ENCODE results near the gene SLC29A1. TPM values are rescaled to one million over a fixed set of nuclear protein-coding genes. Genes with fewer than 3 reads are reported as not detected.

SLC29A1 gene
- 142 TPM for total RNA-seq (ENCODE audit: unreplicated experiment)
- long read RNA-seq, transcript SLC29A1-208 (13 exons, 2,326 nt), result minor isoform, 6 of 161 reads
- long read RNA-seq, transcript SLC29A1-209 (13 exons, 2,318 nt), result major isoform, 54 of 161 reads
- long read RNA-seq, transcript SLC29A1-206 (13 exons, 2,183 nt), result minor isoform, 25 of 161 reads
- long read RNA-seq, partial matches to known transcripts, result 11 of 161 reads
- long read RNA-seq, other reads (novel, unspliced or antisense), result 61 of 161 reads

- DNase-seq (ENCODE audit: low spot score), result peak; percentile 80
- H3K9me3 Mint-ChIP-seq (ENCODE audit: unreplicated experiment), result no peaks in the 10 kb centered on the region
- TF ChIP-seq CTCF (IDR thresholded peaks at IDR 0.05; ENCODE audit: unreplicated experiment), result peak; percentile 53
- peaks cover 2% of the 10 kb centered on the region for H3K27me3 Mint-ChIP-seq (ENCODE audit: unreplicated experiment)
- peak within 1 kb of the TSS; percentile 26 for H3K27ac Mint-ChIP-seq (ENCODE audit: unreplicated experiment)
- peaks cover 53% of the 10 kb centered on the region for H3K4me1 Mint-ChIP-seq (ENCODE audit: unreplicated experiment)
- H3K36me3 Mint-ChIP-seq (ENCODE audit: low read depth, unreplicated experiment), result peaks cover 8% of the 10 kb centered on the region
- peak within 1 kb of the TSS; percentile 89 for H3K4me3 Mint-ChIP-seq (ENCODE audit: unreplicated experiment)
Measured at GRCh38 chr6:44223319-44224028, at the start of gene SLC29A1. Gene SLC29A1, plus strand, starts transcription at chr6:44223595. Its CDS starts 3,719 bp downstream, at chr6:44227314.

- no peak for TF ChIP-seq CTCF (IDR thresholded peaks at IDR 0.05; ENCODE audit: unreplicated experiment)
- Mint-ChIP-seq H3K36me3 (ENCODE audit: low read depth, unreplicated experiment) (no peaks in the 10 kb centered on the region), H3K27ac (ENCODE audit: unreplicated experiment) (peak overlapping the region; percentile 67), H3K4me3 (ENCODE audit: unreplicated experiment) (peak overlapping the region; percentile 56), H3K27me3 (ENCODE audit: unreplicated experiment) (peaks cover 9% of the 10 kb centered on the region), H3K9me3 (ENCODE audit: unreplicated experiment) (no peaks in the 10 kb centered on the region), H3K4me1 (ENCODE audit: unreplicated experiment) (peaks cover 40% of the 10 kb centered on the region)
- no peak for DNase-seq (ENCODE audit: low spot score)
Measured at GRCh38 chr6:44176130-44176761, 47.1 kb upstream of the SLC29A1 start.

- no peak for DNase-seq (ENCODE audit: low spot score)
- H3K4me3 Mint-ChIP-seq (ENCODE audit: unreplicated experiment), result no peak overlapping the region
Measured at GRCh38 chr6:44176762-44177509, 46.5 kb upstream of the SLC29A1 start.

GRCh38 chr6:44177691-44178423 lies 45.5 kb upstream of the SLC29A1 start:
- H3K27me3 Mint-ChIP-seq (ENCODE audit: unreplicated experiment), result peaks cover 7% of the 10 kb centered on the region
- H3K9me3 Mint-ChIP-seq (ENCODE audit: unreplicated experiment), result no peaks in the 10 kb centered on the region

More at GRCh38 chr6:44176762-44177509, 46.5 kb upstream of the SLC29A1 start:
- Mint-ChIP-seq H3K27ac (ENCODE audit: unreplicated experiment) (no peak overlapping the region), H3K9me3 (ENCODE audit: unreplicated experiment) (no peaks in the 10 kb centered on the region), H3K27me3 (ENCODE audit: unreplicated experiment) (peaks cover 7% of the 10 kb centered on the region), H3K36me3 (ENCODE audit: low read depth, unreplicated experiment) (no peaks in the 10 kb centered on the region), H3K4me1 (ENCODE audit: unreplicated experiment) (peaks cover 40% of the 10 kb centered on the region)
- no peak for TF ChIP-seq CTCF (IDR thresholded peaks at IDR 0.05; ENCODE audit: unreplicated experiment)

More at GRCh38 chr6:44177691-44178423, 45.5 kb upstream of the SLC29A1 start:
- no peaks in the 10 kb centered on the region for H3K36me3 Mint-ChIP-seq (ENCODE audit: low read depth, unreplicated experiment)
- H3K4me1 Mint-ChIP-seq (ENCODE audit: unreplicated experiment), result peaks cover 38% of the 10 kb centered on the region
- DNase-seq (ENCODE audit: low spot score), result no peak
- no peak overlapping the region for H3K4me3 Mint-ChIP-seq (ENCODE audit: unreplicated experiment)
- no peak for TF ChIP-seq CTCF (IDR thresholded peaks at IDR 0.05; ENCODE audit: unreplicated experiment)
- H3K27ac Mint-ChIP-seq (ENCODE audit: unreplicated experiment), result peak overlapping the region; percentile 52
